ENCODE data around the gene NDST1. TPM values are rescaled to one million over a fixed set of nuclear protein-coding genes. Genes with fewer than 3 reads are reported as not detected.

The NDST1 gene
- total RNA-seq, 1 experiment from 2014 or later, result 42.6 TPM

DNA sequence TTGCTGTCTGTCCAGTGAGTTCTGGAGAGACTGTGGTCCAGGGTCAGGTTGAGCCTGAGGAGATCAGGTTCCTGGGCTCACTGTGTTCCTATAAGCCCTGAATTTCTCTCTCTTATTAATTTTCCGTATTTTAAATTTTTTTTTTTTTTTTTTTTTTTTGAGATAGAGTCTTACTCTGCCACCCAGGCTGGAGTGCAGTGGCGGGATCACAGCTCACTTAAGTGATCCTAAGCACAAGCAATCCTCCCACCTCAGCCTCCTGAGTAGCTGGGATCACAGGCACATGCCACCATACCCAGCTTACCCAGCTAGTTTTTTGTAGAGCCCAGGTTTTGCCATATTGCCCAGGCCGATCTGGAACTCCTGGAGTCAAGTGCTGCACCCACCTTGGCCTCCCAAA, 22.5 kb downstream of the NDST1 start:
- CTCF ChIA-PET, result interaction anchor here (0.6 kb wide), 1 partner anchor 71 kb away, joined by 3 read pairs; no protein-coding TSS in a partner anchor
- no TSS peak for BruUV-seq (replicated peaks)
- POLR2A ChIA-PET (ENCODE audit: unreplicated experiment), result no interaction called here
- H3K4me3 ChIP-seq (ENCODE audit: low read length), result no peak overlapping the region
- H3K9me3 ChIP-seq (ENCODE audit: low read length), result no peaks in the 10 kb centered on the region
- no peak overlapping the region for H3K4me2 ChIP-seq (ENCODE audit: low read length)
- no peak for TF ChIP-seq EZH2phosphoT487 (IDR thresholded peaks at IDR 0.05; ENCODE audit: borderline replicate concordance, low read length)
- TF ChIP-seq, protein P1, sequence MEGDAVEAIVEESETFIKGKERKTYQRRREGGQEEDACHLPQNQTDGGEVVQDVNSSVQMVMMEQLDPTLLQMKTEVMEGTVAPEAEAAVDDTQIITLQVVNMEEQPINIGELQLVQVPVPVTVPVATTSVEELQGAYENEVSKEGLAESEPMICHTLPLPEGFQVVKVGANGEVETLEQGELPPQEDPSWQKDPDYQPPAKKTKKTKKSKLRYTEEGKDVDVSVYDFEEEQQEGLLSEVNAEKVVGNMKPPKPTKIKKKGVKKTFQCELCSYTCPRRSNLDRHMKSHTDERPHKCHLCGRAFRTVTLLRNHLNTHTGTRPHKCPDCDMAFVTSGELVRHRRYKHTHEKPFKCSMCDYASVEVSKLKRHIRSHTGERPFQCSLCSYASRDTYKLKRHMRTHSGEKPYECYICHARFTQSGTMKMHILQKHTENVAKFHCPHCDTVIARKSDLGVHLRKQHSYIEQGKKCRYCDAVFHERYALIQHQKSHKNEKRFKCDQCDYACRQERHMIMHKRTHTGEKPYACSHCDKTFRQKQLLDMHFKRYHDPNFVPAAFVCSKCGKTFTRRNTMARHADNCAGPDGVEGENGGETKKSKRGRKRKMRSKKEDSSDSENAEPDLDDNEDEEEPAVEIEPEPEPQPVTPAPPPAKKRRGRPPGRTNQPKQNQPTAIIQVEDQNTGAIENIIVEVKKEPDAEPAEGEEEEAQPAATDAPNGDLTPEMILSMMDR (conservative IDR thresholded peaks at IDR 0.05; ENCODE audit: low read depth, low read length), result no peak
- TF ChIP-seq EZH2 (IDR thresholded peaks at IDR 0.05; ENCODE audit: low read length, unreplicated experiment), result no peak
- no peaks in the 10 kb centered on the region for H3K27me3 ChIP-seq (ENCODE audit: low read length)
- H2AFZ ChIP-seq (ENCODE audit: low read length), result no peak overlapping the region
- peaks cover 14% of the 10 kb centered on the region; the same call in 1 of the 2 replicates for H3K79me2 ChIP-seq (ENCODE audit: low read length)
- no peaks in the 10 kb centered on the region for H4K20me1 ChIP-seq (ENCODE audit: low read length)
- H3K9me2 ChIP-seq (replicated peaks; ENCODE audit: low read length), result no peaks in the 10 kb centered on the region
- no peak overlapping the region for H3K27ac ChIP-seq (ENCODE audit: low read length)
- DNase-seq, result no peak
- intact Hi-C loops (cut with micrococcal nuclease), result no loop called here
- peaks cover 13% of the 10 kb centered on the region; the same call in 1 of the 2 replicates for H3K36me3 ChIP-seq (ENCODE audit: low read depth, low read length)
- H3K4me1 ChIP-seq (ENCODE audit: insufficient read depth, low read length), result no peaks in the 10 kb centered on the region
- H3K9ac ChIP-seq (ENCODE audit: low read length), result no peak overlapping the region
- H3F3A ChIP-seq (ENCODE audit: low read length, unreplicated experiment), result no peaks in the 10 kb centered on the region
- no peak for ATAC-seq

DNA sequence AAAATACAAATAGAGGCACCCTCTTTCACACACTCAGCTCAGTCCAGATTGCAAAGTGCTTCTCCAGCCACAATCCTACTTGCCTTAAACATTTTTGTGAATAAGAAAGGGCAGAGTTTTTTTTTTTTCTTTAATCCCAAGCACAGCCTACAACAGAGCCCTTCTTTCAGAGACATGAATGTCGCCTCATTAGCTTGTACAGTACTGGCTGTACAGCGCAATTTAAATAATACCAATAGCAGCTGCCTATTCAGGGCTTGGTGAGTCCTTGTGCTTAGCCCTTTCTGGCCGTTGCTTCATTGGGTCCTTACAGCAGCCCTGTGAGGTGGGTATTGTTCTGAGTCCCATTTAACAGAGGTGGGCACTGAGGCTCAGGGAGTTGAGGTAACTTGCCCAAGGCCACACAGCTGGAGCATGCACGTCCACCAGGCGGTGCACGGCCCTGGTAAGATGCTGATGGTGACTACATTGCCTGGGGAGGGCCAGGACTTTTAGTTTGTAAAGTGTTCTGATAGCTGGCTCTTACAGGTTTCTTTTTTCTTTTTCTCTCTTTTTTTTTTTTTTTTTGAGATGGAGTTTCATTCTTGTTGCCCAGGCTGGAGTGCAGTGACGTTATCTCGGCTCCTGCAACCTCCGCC, 23.1 kb downstream of the NDST1 start:
- Histone ChIP-seq H3K36me3 (ENCODE audit: low read depth, low read length) (peaks cover 19% of the 10 kb centered on the region), H3K79me2 (ENCODE audit: low read length) (peaks cover 8% of the 10 kb centered on the region; the same call in 1 of the 2 replicates), H3K9me3 (ENCODE audit: low read length) (no peaks in the 10 kb centered on the region), H3K27me3 (ENCODE audit: low read length) (no peaks in the 10 kb centered on the region), H3K9ac (ENCODE audit: low read length) (no peak overlapping the region), H3K9me2 (replicated peaks; ENCODE audit: low read length) (no peaks in the 10 kb centered on the region), H3K27ac (ENCODE audit: low read length) (no peak overlapping the region), H3K4me3 (ENCODE audit: low read length) (no peak overlapping the region), H3K4me2 (ENCODE audit: low read length) (no peak overlapping the region), H3F3A (ENCODE audit: low read length, unreplicated experiment) (no peaks in the 10 kb centered on the region), H3K4me1 (ENCODE audit: insufficient read depth, low read length) (no peaks in the 10 kb centered on the region), H2AFZ (ENCODE audit: low read length) (no peak overlapping the region), H4K20me1 (ENCODE audit: low read length) (no peaks in the 10 kb centered on the region)
- ATAC-seq (no peak), DNase-seq (no peak)
- POLR2A ChIA-PET (ENCODE audit: unreplicated experiment), result no interaction called here
- CTCF ChIA-PET, result interaction anchor here (0.6 to 0.7 kb wide), 3 partner anchors 49 to 72 kb away, joined by 3 to 4 read pairs (median 3); no protein-coding TSS in a partner anchor
- intact Hi-C loops (cut with micrococcal nuclease), result no loop called here
- no TSS peak for BruUV-seq (replicated peaks)
- TF ChIP-seq EZH2phosphoT487 (IDR thresholded peaks at IDR 0.05; ENCODE audit: borderline replicate concordance, low read length) (no peak), EZH2 (IDR thresholded peaks at IDR 0.05; ENCODE audit: low read length, unreplicated experiment) (no peak)
- TF ChIP-seq, protein P1 (conservative IDR thresholded peaks at IDR 0.05; ENCODE audit: low read depth, low read length), result no peak

DNA sequence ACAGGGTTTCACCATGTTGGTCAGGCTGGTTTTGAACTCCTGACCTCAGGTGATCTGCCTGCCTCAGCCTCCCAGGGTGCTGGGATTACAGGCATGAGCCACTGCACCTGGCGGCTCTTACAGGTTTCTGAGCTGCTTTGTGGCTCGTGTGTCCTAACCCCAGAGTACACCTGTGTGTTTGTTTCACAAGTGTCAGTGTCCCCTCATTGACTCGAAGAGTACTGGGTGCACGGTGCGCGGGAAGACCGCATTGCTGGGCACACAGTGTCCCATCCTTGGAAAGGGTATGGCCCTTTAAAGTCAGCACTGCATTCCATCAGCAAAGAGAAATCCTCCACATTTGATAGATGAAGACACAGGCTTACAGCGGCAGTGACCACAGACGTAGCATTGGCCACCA, 23.8 kb downstream of the NDST1 start:
- no peak overlapping the region for H2AFZ ChIP-seq (ENCODE audit: low read length)
- H3K36me3 ChIP-seq (ENCODE audit: low read depth, low read length), result peaks cover 21% of the 10 kb centered on the region
- ATAC-seq (no peak), DNase-seq (no peak)
- H3K4me3 ChIP-seq (ENCODE audit: low read length), result no peak overlapping the region
- no peaks in the 10 kb centered on the region for H3K9me2 ChIP-seq (replicated peaks; ENCODE audit: low read length)
- H3K27ac ChIP-seq (ENCODE audit: low read length), result no peak overlapping the region
- no peaks in the 10 kb centered on the region for H4K20me1 ChIP-seq (ENCODE audit: low read length)
- TF ChIP-seq, protein P1 (conservative IDR thresholded peaks at IDR 0.05; ENCODE audit: low read depth, low read length), result no peak
- TF ChIP-seq EZH2 (IDR thresholded peaks at IDR 0.05; ENCODE audit: low read length, unreplicated experiment) (no peak), EZH2phosphoT487 (IDR thresholded peaks at IDR 0.05; ENCODE audit: borderline replicate concordance, low read length) (no peak)
- H3K9ac ChIP-seq (ENCODE audit: low read length), result no peak overlapping the region
- CTCF ChIA-PET, result no interaction called here
- intact Hi-C loops (cut with micrococcal nuclease), result no loop called here
- no peaks in the 10 kb centered on the region for H3K4me1 ChIP-seq (ENCODE audit: insufficient read depth, low read length)
- no peaks in the 10 kb centered on the region for H3K27me3 ChIP-seq (ENCODE audit: low read length)
- H3K4me2 ChIP-seq (ENCODE audit: low read length), result no peak overlapping the region
- no peaks in the 10 kb centered on the region for H3K9me3 ChIP-seq (ENCODE audit: low read length)
- H3K79me2 ChIP-seq (ENCODE audit: low read length), result 0 out of 2 replicates have a peak, but pooled peaks cover 2% of the 10 kb centered on the region
- BruUV-seq (replicated peaks), result no TSS peak
- H3F3A ChIP-seq (ENCODE audit: low read length, unreplicated experiment), result no peaks in the 10 kb centered on the region
- POLR2A ChIA-PET (ENCODE audit: unreplicated experiment), result no interaction called here
